NCI-H1694 treated with DMSO at 0.1 percent for 48 hours (cell line): ENCODE results near the gene ERBB4.

Experiments
- DNase-seq: peaks from one replicate; lab custom pipeline; 2025; lab: John Stamatoyannopoulos, UW

The ERBB4 gene

DNA sequence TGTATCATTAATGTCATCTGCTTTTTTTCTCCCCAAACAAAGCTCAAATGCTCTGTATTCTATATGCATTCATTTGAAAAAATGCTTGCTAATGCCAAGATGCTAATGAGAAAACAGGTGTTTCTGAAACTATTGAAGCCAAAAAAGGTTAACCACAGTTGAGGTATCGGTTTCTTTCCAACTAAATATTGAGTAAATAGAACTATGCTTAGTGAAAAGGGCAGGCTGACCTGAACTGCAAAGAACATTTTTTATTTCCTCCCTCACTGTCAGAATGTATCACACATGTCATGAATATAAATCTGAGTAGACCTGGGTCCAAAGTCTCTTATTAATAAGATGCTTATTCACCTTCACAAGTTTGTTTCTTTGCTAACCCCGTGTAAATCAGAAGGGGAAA, 1115.6 kb downstream of the ERBB4 start:
- no peak for DNase-seq

DNA sequence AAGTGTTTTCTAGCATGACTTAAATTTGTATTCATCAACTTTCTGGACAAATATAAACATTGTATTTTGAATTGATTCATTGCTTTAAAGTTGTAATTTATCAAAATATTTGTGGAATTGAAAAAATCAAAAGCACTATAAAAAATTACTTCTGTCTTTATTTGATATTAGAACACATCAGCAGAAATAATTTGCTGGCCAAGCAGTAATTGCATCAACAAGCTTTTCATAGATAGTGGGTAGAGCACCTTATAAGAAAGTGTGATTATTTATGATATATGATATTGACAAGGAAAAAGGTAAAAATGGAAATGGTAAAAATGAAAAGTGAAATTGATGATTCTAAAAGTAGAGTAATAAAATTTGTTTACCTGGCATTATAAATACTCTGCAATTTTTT, 1121.1 kb downstream of the ERBB4 start:
- no peak for DNase-seq

- DNase-seq, result no peak
Measured at GRCh38 chr2:211416373-211416772, 1122.2 kb downstream of the ERBB4 start.

DNA sequence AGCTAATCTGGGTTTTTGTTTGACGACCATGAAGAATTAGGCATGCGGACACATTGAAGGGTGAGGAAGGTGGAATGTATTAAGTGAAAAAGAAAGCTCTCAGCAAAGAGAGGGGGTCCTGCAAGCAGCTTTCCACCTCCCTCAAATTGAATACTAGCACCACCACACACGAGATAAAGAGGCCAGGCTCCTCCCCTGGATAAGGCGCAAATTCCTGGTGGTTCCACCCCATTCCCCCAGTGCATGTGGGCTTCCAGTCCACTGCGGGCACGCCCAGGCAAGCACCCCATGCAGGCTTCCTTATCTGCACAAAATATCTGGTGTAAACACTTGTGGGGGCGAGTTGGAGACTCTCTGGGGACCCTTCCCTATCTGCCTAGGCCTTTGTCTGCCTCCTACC, 1124.9 kb downstream of the ERBB4 start:
- no peak for DNase-seq

- no peak for DNase-seq
Measured at GRCh38 chr2:211408483-211408891, 1130.1 kb downstream of the ERBB4 start.

- no peak for DNase-seq
Measured at GRCh38 chr2:211407076-211407475, 1131.5 kb downstream of the ERBB4 start.

GRCh38 chr2:211405036-211405435, 1133.6 kb downstream of the ERBB4 start:
- no peak for DNase-seq

DNA sequence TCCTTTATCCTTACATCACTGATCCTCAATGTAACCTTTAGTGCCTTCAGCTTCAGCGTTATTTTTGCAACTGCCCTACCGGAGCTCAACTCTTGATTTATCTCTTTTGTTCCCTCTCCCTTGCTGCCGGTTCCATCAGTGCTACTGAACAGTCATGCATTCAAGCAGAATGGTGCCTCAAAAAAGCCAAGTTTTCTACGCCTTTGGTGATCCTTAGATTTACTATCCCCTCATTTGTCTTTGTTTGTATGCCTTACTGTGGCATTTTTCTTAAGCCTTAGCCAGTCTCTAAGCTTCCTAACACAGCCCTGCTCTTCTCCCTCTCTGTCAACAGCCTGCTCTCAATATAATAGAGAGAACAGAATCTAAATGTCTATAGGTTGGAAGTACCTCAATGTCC, 1134.5 kb downstream of the ERBB4 start:
- no peak for DNase-seq

DNA sequence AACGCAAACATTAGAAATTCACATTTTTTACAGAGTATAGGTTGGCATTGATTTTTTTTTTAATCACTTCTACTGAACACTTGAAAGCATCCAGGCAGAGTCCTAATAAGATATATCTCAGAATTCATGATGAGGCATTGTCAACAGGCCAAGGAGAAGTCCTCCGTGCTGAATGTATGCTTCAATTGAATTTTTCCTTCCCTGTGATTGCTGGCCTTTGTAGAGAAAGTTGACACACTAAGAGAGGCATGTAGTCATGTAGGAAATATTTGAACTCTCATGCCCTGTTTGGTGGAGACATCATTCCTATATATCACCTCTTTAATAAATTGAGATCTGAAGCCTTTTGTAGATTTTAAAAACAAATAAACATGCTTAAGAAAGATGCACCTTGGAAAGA, 1137.3 kb downstream of the ERBB4 start:
- DNase-seq, result no peak

GRCh38 chr2:211397764-211398163, 1140.8 kb downstream of the ERBB4 start:
- no peak for DNase-seq

GRCh38 chr2:211396815-211397214, 1141.8 kb downstream of the ERBB4 start:
- DNase-seq, result peak; percentile 44

DNA sequence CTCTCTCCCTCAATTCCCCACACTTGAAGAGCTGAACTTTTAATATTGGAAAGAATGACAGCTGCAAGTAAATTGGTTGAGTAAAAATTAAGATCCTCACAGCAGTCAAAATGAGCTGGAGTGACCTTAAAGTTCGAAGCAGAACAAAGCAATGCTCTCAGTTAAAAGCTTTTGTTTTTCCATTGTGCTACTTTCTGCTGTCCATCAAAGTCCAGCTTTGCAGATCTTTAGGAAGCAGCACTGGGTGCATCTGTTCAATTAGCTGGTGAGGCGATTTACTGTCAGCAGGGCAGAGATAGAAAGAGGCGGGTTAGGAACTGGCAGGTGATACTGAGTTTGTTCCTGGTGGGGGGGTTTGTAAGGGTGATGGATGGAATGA, 1147.4 kb downstream of the ERBB4 start:
- peak; percentile 58 for DNase-seq

DNA sequence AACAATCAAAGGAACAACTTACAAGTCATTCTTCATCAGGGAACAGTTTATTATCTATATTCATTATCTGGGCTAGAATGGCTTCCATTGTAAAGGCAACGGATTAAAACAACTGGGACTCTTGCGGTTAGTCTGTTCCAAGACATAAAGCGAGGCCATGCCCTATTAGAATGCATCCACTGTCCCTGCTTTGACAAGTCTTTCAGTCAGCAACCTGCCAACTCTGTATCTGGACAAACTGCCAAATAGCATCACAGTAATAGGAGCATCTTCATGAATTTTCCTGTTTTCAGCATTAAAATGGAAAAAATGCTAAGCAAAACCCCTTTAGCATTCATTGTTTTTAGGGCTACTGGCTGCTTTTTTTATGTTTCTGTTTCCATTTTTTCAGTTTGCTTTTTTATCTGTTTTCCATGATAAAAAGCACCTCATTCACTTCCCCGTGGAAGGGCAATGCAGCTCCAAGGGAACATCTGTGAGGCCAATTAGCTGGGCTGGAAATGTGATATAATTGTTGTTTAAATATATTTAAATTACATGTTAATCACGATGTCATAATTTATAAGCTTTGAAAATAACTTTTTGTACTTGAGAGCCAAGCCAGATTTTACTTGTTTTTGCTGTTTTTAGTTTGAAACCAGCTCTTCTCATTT, 1147.9 kb downstream of the ERBB4 start:
- DNase-seq, result peak; percentile 58

DNA sequence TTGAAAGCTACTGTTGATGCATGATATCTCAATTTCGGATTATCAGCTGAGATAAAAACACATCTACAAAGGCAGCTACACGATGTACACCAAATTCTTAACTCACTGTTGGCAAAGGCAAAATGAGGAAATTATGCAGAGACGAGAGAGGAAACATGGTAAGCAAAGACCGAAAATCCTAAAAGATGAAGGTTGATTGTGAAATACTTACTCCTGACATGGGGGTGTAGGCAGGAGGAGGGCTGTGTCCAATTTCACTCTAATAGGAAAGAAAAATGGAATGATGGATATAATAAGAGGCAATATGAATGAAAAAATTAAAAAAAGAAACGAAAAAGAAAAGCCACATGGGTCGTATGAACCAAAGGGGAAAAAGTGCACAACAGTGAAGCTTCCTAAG, 1150.9 kb downstream of the ERBB4 start:
- no peak for DNase-seq

GRCh38 chr2:211380041-211380440, 1158.6 kb downstream of the ERBB4 start:
- DNase-seq, result no peak

DNA sequence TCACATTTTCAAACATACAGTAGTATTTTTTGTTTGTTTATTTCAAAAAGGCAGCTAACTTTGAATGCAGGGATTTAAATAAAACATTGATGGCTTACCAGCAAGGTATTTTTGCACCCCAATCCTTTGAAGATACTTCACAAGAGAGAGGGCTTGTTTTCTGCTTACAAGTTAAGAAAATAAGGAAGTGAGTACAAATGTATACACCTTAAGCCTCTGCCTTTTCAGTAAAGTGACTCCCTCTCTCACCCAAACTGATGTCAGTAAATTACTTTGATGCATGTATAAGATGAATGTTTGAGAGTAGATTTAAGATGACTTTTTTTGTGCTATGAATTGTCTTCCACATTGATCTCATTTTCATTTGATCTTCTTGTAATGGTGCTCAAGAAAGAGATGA, 1162.2 kb downstream of the ERBB4 start:
- no peak for DNase-seq

DNA sequence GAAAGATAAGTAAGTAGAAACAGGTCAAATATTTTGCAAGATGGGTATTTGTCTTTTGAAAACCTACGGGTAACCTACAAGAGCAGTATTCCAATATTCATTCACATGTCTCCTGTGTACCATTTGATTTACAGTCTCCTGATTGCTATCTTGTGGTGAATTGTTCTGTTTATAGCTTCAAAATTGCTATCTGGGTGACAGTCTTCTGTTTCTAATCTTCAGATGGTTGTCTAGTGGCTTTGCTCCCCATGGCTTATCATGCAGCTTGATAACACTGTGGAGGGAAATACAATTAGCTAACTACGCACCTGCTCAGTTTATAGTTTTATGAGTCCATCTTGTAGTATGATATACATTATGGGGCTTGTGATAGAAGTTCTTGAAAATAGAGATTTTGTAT, 1165.4 kb downstream of the ERBB4 start:
- DNase-seq, result no peak

DNA sequence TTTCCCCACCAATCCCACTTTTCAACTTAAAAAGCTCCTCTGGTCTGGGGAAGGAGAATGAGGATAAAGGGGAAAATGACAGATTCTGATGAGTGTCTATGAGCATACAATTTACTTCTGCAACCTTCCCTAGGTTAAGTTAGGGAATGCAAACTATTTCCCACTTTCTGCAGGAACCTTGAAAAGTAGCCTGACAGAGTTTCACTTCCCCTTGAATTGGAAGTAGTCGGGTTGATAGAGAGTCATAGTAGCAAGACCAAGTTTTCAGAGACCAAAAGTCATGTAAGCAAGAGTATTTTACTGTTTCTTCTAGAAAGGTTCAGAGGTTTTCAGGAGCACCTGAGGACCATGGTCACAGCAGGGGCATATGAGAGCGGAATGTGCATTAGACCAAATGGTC, 1167.1 kb downstream of the ERBB4 start:
- no peak for DNase-seq

- no peak for DNase-seq
Measured at GRCh38 chr2:211368467-211368866, 1170.1 kb downstream of the ERBB4 start.

- no peak for DNase-seq
Measured at GRCh38 chr2:211367711-211368110, 1170.9 kb downstream of the ERBB4 start.

DNA sequence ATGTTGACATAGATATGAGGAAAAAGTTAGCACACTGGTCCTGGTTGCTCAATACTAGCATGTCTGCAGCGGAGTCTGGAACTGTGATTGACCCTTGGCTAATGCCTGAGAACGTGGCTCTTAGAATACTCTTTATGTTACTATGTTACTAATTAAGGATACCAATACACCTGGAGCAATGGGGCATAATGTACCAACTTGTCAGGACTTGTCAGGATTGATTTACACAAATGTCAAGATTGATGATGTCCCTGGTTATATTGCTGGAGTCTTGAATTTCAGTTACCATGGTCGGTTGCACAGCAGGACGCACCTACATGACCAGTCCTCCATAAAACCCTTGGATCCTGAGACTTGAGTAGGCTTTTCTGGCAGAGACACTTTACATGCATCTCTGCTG, 1171.3 kb downstream of the ERBB4 start:
- no peak for DNase-seq

- no peak for DNase-seq
Measured at GRCh38 chr2:211364911-211365310, 1173.7 kb downstream of the ERBB4 start.

- DNase-seq, result no peak
Measured at GRCh38 chr2:211361383-211361782, 1177.2 kb downstream of the ERBB4 start.

DNA sequence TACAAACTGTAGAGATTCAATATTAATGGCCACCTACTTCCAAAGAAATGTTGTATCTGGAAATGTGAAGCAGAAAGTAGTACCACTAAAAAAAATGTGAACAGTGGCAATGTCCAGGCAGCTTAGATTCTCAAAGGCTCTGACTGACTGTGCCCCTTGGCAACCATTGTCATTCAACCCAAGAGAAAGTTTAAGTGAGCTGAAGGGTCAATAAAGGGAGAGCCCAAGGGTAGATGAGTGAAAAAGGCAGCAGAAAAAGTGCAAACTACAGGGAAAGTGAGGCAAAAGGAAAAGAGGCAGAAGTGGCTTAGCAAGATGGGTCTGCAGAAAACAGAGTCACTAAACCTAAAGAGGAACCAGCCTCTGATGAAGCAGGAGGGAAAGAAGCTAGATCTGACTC, 1179.3 kb downstream of the ERBB4 start:
- no peak for DNase-seq

DNA sequence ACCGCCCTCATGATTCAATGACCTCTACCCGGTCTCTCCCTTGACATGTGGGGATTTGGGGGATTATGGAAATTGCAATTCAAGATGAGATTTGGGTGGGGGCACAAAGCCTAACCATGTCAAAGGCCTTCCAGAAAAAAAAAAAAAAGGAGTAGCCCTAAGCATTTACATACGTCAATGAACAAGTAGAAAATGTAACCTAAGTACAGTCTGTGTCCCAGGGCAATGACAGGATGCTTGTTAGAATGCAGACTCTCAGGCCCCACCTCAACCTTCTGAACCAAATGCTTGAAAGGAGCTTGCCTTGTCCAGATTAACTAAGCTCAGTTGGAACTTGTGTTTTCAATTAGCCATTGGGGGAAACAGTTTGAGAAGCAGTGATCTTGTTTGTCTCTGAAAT, 1180.1 kb downstream of the ERBB4 start:
- DNase-seq, result no peak
